Activated CD4-positive, alpha-beta T cell treated with anti-CD3 and anti-CD28 coated beads for 36 hours (primary cell): Measurements from ENCODE around the gene NRP1. TPM values are rescaled to one million over a fixed set of nuclear protein-coding genes. Genes with fewer than 3 reads are reported as not detected.

Experiments used
- ATAC-seq: fragments of 200-7000 bp; cut with Tn5 transposase; one replicate; pipeline ENCODE4 v1.10.0; 2021; ENCODE audit warnings: mild to moderate bottlenecking, moderate library complexity
- CTCF ChIA-PET: fragments of 350-600 bp; sonication (Branson Sonifier 250); formaldehyde crosslinking; loops from one replicate; lab custom pipeline; 2021; ENCODE audit warnings: antibody characterized with exemption; lab: Charles Lee
- POLR2A ChIA-PET: fragments of 350-600 bp; sonication (Branson Sonifier 250); formaldehyde crosslinking; loops from one replicate; lab custom pipeline; 2021; ENCODE audit warnings: antibody characterized with exemption, inconsistent platforms; lab: Charles Lee
- DNase-seq: peaks from one replicate; pipeline ENCODE4 v3.0.0-alpha.2; 2020
- H3K27ac Mint-ChIP-seq: one replicate; pipeline ENCODE4 v1.8.0; 2021; ENCODE audit warnings: mixed read lengths
- H3K27me3 Mint-ChIP-seq: one replicate; pipeline ENCODE4 v1.8.0; 2021; ENCODE audit warnings: mixed read lengths
- H3K36me3 Mint-ChIP-seq: one replicate; pipeline ENCODE4 v1.8.0; 2021; ENCODE audit warnings: low read depth, mixed read lengths
- H3K4me1 Mint-ChIP-seq: one replicate; pipeline ENCODE4 v1.8.0; 2021; ENCODE audit warnings: mixed read lengths
- H3K4me3 Mint-ChIP-seq: one replicate; pipeline ENCODE4 v1.8.0; 2021; ENCODE audit warnings: mild to moderate bottlenecking, moderate library complexity, mixed read lengths
- H3K9me3 Mint-ChIP-seq: one replicate; pipeline ENCODE4 v1.8.0; 2021; ENCODE audit warnings: low read depth, mixed read lengths
- intact Hi-C, 2 experiments: fragments of 100-400 bp; cut with DNase I in 1 of 2; cut with micrococcal nuclease in 1 of 2; formaldehyde crosslinking; loops; one replicate each; pipeline versions ENCODE4 v1.14.2 to v1.15.1; 2022 to 2024; cut with DNase I, micrococcal nuclease
- total RNA-seq, 2 experiments: library from RNA; stranded (reverse); gene quantifications; one replicate each; pipeline ENCODE4 v1.2.3, GENCODE V29; 2021

NRP1 gene
- total RNA-seq, 2 experiments from 2014 or later, result 0.21 to 0.44 TPM

DNA sequence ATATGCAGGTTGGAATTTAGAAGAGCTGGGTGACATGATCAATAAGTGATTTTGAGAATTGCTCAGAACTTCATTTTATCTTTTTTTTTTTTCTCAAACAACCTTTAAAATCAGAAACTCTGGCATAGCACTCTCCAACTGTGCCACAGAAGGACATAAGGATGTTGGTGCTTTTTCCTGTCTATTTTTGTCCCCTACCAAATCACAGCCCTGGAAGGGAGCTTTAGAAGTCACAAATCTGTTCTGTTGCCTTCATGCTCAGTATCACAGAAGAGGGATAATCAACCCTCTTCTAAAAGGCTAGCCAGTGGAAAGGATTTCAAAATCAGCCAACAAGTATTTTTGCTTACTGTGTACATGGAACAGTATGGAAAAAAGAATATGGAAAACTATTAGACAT lies 14.8 kb upstream of the NRP1 start:
- Mint-ChIP-seq H3K27ac (no peak overlapping the region), H3K9me3 (peaks cover 6% of the 10 kb centered on the region), H3K4me1 (no peaks in the 10 kb centered on the region), H3K27me3 (peaks cover 33% of the 10 kb centered on the region), H3K4me3 (no peak overlapping the region), H3K36me3 (no peaks in the 10 kb centered on the region)
- ChIA-PET POLR2A (interaction anchor here (0.7 kb wide), 1 partner anchor 9 kb away, joined by 3 read pairs; no protein-coding TSS in a partner anchor), CTCF (interaction anchor here (2.3 kb wide), 1 partner anchor 17 kb away, joined by 12 read pairs; no protein-coding TSS in a partner anchor)
- intact Hi-C loops, result no loop called here
- ATAC-seq, result no peak
- DNase-seq, result no peak

DNA sequence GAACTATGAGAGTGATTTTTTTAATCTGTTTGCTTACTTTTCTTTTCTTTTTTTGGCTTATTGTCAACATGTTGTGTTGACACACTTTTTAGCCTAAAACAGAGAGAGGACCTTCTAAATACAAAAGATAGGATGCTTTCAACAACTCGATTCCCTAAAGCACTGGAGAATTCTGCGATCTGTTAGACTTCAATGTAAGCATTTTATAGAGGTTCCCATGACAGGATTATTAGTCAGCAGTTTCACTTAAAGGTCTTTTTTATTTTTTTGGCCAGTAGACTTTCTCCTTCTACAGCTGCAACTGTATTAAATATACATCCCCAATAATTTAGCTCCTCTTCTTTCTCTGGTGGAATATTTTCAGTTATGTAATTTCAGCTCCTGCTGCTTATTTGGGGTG lies 12.7 kb upstream of the NRP1 start:
- Mint-ChIP-seq H3K4me1 (no peaks in the 10 kb centered on the region), H3K4me3 (no peak overlapping the region), H3K9me3 (peaks cover 6% of the 10 kb centered on the region), H3K27me3 (peaks cover 39% of the 10 kb centered on the region), H3K27ac (no peak overlapping the region), H3K36me3 (no peaks in the 10 kb centered on the region)
- intact Hi-C loops, result no loop called here
- DNase-seq (no peak), ATAC-seq (no peak)
- CTCF ChIA-PET, result interaction anchor here (2.3 kb wide), 1 partner anchor 15 kb away, joined by 12 read pairs; no protein-coding TSS in a partner anchor
- POLR2A ChIA-PET, result no interaction called here

DNA sequence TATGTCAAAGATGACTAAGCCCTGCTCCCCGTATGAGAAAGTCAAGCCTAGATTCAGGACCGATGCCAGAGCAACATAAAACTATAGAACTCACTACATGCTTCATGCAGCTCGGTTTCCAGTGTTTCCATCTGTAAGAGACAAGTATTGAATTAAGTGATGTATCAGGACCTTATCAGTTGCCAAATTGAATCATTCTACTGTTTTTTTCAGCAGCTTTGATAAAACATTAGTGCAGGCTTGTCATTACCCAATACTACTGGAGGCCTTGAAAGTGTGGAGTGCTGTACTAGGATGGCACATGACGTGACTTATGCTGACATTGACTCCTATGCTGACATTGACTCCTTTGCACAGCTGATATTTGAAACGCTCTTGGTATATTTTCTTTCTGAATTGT lies 10.8 kb upstream of the NRP1 start:
- peaks cover 7% of the 10 kb centered on the region for H3K4me1 Mint-ChIP-seq
- no peak for DNase-seq
- POLR2A ChIA-PET, result no interaction called here
- H3K4me3 Mint-ChIP-seq, result no peak overlapping the region
- intact Hi-C loops, result no loop called here
- no peak for ATAC-seq
- peaks cover 34% of the 10 kb centered on the region for H3K27me3 Mint-ChIP-seq
- CTCF ChIA-PET, result interaction anchor here (0.6 to 0.9 kb wide), 2 partner anchors 871 to 1293 kb away, joined by 3 to 4 read pairs; no protein-coding TSS in a partner anchor
- peaks cover 6% of the 10 kb centered on the region for H3K9me3 Mint-ChIP-seq
- H3K36me3 Mint-ChIP-seq, result no peaks in the 10 kb centered on the region
- no peak overlapping the region for H3K27ac Mint-ChIP-seq

DNA sequence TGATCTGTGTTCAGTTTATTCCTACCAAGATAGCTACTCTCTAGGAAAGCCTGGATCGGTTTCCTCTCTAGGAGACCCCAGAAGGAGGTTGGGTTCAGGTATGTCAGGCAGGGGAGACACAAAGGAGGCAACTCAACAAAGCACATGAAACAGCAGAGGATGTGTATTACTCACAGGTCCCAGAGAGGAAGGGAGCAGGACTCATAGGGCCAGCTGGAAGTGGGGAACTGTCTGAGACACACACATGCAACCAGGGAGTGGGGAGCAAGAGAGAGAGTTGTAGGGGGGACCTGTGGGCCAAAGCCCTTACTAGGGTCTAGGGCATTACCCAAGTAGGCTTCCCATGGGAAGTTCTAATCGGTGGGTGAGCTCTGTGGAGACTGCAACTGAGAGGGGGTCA lies 10.2 kb upstream of the NRP1 start:
- ChIA-PET CTCF (interaction anchor here (0.6 to 1.4 kb wide), 3 partner anchors 11 to 1294 kb away, joined by 3 to 4 read pairs (median 3); no protein-coding TSS in a partner anchor), POLR2A (no interaction called here)
- Mint-ChIP-seq H3K27me3 (peaks cover 37% of the 10 kb centered on the region), H3K4me3 (no peak overlapping the region), H3K27ac (no peak overlapping the region), H3K4me1 (peaks cover 7% of the 10 kb centered on the region), H3K36me3 (no peaks in the 10 kb centered on the region), H3K9me3 (peaks cover 6% of the 10 kb centered on the region)
- DNase-seq (no peak), ATAC-seq (no peak)
- intact Hi-C loops, result no loop called here

DNA sequence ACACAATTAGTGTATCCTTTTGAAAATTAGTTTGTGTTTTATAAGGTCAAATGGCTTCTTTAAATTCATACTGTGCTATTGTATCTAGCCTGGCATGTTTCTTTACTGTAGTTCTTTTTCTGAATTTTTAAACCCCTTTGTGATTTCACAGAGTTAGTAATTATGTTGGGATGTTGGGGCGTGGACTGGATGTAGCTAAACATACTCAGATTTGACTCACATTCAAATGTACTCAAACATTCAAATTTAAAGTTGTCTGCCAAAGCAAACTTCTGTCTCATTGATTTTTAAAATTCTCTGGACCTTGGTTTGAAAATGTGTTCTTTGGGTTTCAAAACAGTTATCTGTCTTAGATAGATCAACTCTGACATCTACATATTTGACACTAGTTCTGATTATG lies 7.2 kb upstream of the NRP1 start:
- ChIA-PET POLR2A (no interaction called here), CTCF (interaction anchor here (1.4 kb wide), 1 partner anchor 9 kb away, joined by 6 read pairs; no protein-coding TSS in a partner anchor)
- H3K27ac Mint-ChIP-seq, result no peak overlapping the region
- no peaks in the 10 kb centered on the region for H3K36me3 Mint-ChIP-seq
- H3K27me3 Mint-ChIP-seq, result peaks cover 46% of the 10 kb centered on the region
- no peak for DNase-seq
- intact Hi-C loops, result no loop called here
- no peak for ATAC-seq
- no peak overlapping the region for H3K4me3 Mint-ChIP-seq
- H3K9me3 Mint-ChIP-seq, result peaks cover 6% of the 10 kb centered on the region
- H3K4me1 Mint-ChIP-seq, result peaks cover 7% of the 10 kb centered on the region

DNA sequence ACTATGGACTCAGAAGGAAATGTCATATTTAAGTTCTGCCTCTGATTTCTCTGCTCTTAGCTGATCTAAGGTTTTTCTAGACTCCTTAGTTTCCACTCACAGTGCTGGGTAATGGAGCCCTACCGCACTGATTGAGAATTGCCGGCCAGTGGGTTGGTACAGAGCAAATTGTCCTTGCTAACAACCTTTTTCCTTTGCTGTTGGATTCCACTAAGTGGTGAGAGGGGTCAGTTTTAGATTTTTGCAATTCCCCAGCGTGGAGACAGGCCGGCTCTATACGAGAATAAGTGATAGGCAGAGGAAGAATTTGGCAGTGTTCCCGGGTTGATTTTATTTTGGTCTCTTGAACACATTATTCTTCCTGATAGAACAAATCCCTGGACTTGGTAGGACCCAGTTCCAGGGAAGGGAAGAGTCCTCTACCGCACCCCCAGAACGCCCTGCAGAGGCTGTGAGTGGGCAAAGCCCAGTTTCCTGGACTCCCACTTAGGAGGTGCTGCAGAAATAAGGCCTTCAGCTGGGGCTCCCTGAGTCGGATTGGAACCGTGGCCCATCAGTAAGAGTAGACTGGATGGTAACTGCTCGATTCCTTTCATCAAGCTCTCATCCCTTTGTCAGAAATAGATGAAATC lies 3.0 kb upstream of the NRP1 start:
- no peak overlapping the region for H3K27ac Mint-ChIP-seq
- H3K36me3 Mint-ChIP-seq, result no peaks in the 10 kb centered on the region
- intact Hi-C loops, result loop anchor here (10.0 kb wide), 4 partner anchors 87 to 787 kb away; no protein-coding TSS in a partner anchor
- ChIA-PET POLR2A (interaction anchor here (0.5 kb wide), 1 partner anchor 57 kb away, joined by 3 read pairs; no protein-coding TSS in a partner anchor), CTCF (interaction anchor here (0.6 to 1.3 kb wide), 3 partner anchors 10 to 103 kb away, joined by 3 read pairs; no protein-coding TSS in a partner anchor)
- peaks cover 53% of the 10 kb centered on the region for H3K27me3 Mint-ChIP-seq
- ATAC-seq (no peak), DNase-seq (no peak)
- peaks cover 17% of the 10 kb centered on the region for H3K4me1 Mint-ChIP-seq
- H3K4me3 Mint-ChIP-seq, result no peak overlapping the region
- H3K9me3 Mint-ChIP-seq, result no peaks in the 10 kb centered on the region

DNA sequence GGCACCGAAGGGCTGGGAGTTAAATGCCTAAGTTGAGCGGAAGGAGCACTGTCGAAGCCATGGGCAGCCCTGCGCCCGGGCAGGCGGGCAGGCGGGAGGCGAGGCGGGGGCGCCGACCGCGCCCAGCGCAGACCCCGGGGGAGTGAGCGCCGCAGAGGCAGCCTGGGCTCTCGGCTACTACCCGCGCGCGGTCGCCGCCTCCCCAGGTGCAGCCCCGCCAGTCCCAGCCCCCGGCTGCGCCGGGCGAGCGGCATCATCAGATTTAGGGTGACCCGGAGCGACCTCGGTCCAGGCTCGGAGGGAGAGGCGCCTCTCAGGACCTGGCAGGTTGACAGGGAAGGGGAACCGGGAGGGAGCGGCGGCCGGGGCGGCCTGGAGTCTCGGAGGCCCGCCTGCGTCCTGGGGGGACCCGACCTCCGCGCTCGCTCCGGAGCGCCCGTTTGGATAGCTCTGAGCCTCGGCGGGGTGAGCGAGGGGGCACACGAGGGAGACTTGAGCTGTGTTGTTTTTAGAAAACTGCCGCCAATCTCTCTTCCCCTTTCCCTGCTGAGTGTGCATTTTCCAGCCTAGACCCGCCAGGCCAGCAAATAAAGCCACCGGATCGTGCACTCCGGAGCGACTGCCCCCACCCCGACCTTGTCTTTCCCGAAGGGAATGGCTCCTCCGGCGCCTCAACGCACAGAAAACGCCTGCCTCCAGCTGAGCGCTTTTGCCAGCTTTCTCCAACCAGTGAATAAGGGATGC lies 2.3 kb upstream of the NRP1 start:
- DNase-seq, result peak; percentile 10
- Mint-ChIP-seq H3K9me3 (no peaks in the 10 kb centered on the region), H3K4me3 (no peak overlapping the region), H3K27me3 (peaks cover 58% of the 10 kb centered on the region), H3K4me1 (peaks cover 16% of the 10 kb centered on the region), H3K36me3 (no peaks in the 10 kb centered on the region), H3K27ac (no peak overlapping the region)
- CTCF ChIA-PET, result interaction anchor here (0.6 to 0.7 kb wide), 3 partner anchors 18 to 1749 kb away, joined by 3 read pairs; no protein-coding TSS in a partner anchor
- POLR2A ChIA-PET, result interaction anchor here (0.5 kb wide), 1 partner anchor 56 kb away, joined by 3 read pairs; no protein-coding TSS in a partner anchor
- intact Hi-C loops, result loop anchor here (10.0 kb wide), 4 partner anchors 88 to 788 kb away; no protein-coding TSS in a partner anchor
- ATAC-seq, result no peak

DNA sequence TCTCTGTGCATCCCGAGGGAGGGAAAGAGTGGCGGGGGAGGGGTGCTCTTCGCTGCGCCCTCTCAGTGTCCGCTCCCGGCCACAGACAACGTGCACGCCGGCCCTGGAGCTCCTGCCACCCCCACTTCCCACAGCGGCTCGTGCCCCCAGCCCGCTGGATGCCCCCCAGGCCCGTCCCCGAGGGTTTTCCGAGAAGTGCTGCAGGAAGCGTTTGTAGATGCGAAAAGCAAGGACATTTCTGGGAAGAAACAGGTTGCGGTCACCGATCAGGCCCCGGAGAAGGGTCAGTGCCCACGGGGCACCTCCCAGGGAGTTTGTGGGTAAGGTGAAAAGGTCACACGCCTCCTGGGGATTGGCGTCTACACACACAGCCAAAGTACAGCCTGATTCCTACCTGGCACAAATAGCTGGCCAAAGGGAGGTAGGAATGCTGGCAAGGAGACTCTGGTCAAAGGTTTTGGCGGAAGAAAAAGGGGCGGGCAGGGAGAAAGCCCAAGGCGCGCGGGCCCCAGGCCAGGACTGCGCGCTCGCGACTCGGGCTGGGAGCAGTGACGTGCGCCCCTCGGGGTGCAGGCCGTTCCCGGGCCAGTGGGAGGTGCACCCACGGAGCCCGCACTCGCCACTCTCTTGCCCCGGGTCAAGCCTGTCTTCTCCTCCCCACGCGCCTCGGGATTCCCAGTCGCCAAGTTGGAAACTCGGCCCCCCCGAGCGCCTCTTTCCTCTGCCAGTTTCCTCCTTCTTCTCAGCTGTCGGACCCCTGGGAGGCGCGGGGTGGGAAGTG lies 1.5 kb upstream of the NRP1 start:
- ChIA-PET POLR2A (no interaction called here), CTCF (interaction anchor here (0.6 kb wide), 1 partner anchor 1749 kb away, joined by 3 read pairs; no protein-coding TSS in a partner anchor)
- H3K4me3 Mint-ChIP-seq, result peak overlapping the region; percentile 36

DNA sequence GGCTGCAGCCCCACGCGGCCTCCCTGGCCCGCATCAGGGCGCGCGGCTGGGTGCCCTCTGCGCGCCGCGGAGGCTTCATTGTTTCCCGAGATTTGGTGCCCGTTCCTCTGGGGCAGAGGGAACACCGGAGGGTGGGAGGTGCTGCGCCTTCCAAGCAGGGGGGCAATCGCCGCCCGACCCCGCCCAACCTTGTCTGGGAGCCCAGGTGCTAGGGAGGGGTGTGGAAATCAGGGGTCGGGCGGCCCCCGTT lies 1.0 kb upstream of the NRP1 start:
- ChIA-PET POLR2A (no interaction called here), CTCF (interaction anchor here (0.7 to 1.0 kb wide), 3 partner anchors 60 to 947 kb away, joined by 3 to 4 read pairs (median 3); no protein-coding TSS in a partner anchor)
- H3K27me3 Mint-ChIP-seq, result peaks cover 64% of the 10 kb centered on the region

More for the DNA sequence above, 1.5 kb upstream of the NRP1 start:
- H3K4me1 Mint-ChIP-seq, result peaks cover 13% of the 10 kb centered on the region
- no peak for ATAC-seq
- no peaks in the 10 kb centered on the region for H3K36me3 Mint-ChIP-seq
- intact Hi-C loops, result loop anchor here (10.0 kb wide), 4 partner anchors 89 to 789 kb away; no protein-coding TSS in a partner anchor
- H3K27ac Mint-ChIP-seq, result no peak overlapping the region
- peaks cover 62% of the 10 kb centered on the region for H3K27me3 Mint-ChIP-seq
- no peaks in the 10 kb centered on the region for H3K9me3 Mint-ChIP-seq
- DNase-seq, result peak; percentile 13

DNA sequence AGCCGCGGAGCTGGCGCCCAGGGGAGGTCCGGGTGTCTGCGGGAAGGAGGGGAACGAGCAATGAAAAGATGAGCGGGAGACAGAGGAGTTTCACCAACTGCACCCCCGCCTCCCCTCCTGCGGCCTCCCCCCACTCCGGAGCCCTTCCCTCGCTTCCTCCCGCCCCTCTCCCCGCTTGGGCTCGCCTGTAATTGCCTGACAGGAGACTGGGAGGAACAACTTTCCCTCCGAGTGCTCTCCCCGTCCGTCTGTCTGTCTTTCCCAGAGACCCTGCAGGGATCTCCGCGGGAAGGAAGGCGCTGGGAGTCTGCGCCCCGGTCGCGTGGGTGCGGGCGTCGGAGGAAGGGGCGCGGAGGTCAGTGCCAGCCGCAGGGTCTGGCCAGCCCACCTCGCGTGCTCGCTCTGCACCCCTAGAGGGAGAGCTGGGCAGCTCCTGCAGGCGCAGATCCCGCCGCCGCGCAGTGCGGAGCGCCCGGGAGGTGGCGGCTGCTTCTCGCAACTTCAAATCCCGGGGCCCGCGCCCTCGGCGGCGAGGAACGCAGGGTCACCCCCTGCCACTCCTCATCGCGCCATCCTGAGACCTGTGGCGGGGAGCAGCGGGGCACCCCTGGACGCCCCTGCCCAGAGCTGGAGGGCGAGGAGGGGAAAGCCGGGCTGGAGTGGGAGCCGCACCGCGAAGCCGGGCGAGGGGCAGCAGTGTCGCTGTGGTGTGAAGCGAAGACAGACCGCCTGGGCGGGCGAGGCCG lies 511 bp upstream of the NRP1 start:
- intact Hi-C loops, result loop anchor here (5.0 to 10.0 kb wide), 5 partner anchors 90 to 790 kb away; no protein-coding TSS in a partner anchor
- Mint-ChIP-seq H3K27ac (no peak overlapping the region), H3K36me3 (no peaks in the 10 kb centered on the region), H3K27me3 (peaks cover 67% of the 10 kb centered on the region), H3K4me3 (peak overlapping the region; percentile 60), H3K4me1 (peaks cover 18% of the 10 kb centered on the region), H3K9me3 (no peaks in the 10 kb centered on the region)
- peak; percentile 69 for DNase-seq
- ChIA-PET POLR2A (no interaction called here), CTCF (interaction anchor here (0.7 to 5.3 kb wide), 5 partner anchors 12 to 948 kb away, joined by 3 to 23 read pairs (median 4); no protein-coding TSS in a partner anchor)
- ATAC-seq, result peak; percentile 77

More for the DNA sequence above, 1.0 kb upstream of the NRP1 start:
- H3K4me3 Mint-ChIP-seq, result no peak overlapping the region
- ATAC-seq (no peak), DNase-seq (no peak)
- intact Hi-C loops, result loop anchor here (10.0 kb wide), 4 partner anchors 89 to 789 kb away; no protein-coding TSS in a partner anchor
- H3K9me3 Mint-ChIP-seq, result no peaks in the 10 kb centered on the region
- H3K36me3 Mint-ChIP-seq, result no peaks in the 10 kb centered on the region
- H3K27ac Mint-ChIP-seq, result no peak overlapping the region
- H3K4me1 Mint-ChIP-seq, result peaks cover 16% of the 10 kb centered on the region
